ENCODE measurements around the gene MFN2.
"Not testable (repeated sequence)": the region's sequence is repeated elsewhere in the genome, so short reads cannot be mapped to it uniquely, and the experiment has no call there.

MFN2 gene

DNA sequence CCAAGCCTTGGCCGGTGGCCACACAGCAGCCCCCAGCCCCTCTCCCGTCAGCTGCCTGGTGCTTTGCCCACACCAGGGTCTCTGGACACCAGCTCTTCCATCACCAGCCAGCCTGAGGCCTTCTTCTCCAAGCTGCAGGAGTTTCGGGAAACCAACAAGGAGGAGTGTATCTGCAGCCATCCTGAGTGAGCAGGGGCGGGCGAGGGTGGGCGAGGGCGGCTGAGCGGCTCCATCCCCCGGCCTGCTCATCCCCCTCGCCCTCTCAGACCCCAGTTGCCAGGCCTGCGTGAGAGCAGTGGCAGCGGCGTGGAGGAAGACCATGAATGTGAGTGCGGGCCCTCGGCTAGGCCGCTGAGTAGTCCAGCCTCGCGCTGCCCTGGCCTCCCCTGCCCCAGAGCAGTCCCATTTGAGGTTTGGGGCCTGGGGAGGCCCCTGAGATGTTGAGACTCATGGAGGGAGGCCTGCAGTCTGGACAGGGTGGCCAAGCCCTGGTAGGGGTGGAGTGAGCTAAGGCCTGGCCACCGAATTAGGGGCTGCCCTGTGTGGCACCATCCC, 48.8 kb downstream of the MFN2 start:
- DNase-seq, result no peak

DNA sequence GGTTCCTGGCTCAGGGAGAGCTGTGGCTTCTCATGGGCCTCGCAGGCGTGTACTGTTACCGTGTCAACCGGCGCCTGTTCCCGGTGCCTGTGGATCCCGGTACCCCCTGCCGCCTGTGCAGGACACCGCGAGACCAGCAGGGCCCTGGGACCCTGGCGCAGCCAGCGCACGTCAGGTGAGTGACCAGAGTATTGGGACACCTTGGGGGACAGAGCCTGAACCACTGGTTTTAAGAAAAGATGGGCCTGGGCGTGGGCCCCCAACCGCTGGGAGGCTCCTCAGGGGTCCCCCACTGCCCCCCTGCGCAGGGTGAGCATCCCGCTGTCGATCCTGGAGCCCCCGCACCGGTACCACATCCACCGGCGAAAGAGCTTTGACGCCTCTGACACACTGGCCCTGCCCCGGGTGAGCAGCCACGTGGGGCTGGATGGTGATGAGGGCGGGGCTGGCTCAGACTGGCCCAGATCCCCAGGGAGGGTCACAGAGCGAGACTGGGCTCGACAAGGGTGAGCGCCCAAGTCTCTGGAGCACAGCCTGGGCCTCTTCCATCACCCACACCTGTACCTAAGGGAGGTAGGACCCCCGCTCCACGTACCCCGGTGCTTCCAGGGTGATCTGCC, 49.6 kb downstream of the MFN2 start:
- no peak for DNase-seq

DNA sequence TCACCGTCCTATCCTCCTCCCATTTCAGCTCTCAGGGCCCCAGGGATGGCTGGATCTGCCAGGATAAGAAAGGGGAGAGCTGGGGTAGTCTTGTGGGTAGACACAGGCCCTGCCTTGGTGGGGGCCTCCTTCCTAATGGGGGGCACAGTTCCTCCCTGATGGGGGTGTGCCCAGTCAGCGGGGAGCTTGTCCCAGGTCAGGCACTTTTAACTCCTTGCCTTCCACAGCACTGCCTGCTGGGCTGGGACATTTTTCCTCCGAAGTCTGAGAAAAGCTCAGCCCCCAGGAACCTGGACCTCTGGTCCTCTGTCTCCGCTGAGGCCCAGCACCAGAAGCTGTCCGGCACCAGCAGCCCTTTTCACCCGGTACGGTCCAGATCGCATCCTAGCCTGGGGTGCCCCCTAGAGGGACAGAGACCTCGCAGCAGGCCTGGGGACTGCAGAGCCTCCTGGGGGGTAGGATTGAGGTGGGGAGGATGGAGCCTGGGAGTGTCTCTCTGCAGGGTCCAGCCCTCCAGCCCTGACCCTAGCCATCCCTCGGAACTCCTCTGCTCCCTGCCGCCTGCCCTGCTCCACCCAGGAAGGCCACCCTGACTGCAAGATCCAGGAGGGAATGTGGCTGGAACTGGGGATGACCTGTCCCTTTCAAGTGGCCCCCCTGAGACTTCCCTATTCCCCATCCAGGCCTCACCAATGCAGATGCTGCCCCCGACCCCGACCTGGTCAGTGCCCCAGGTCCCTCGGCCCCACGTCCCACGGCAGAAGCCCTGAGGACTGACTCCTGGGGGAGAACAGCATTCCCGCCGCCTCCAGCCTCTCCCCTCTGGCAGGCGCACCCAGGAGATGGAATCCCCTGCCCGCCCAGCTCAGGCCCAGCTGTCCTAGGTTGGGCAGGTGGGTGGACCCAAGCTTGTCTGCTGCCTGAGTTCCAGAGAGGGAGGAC, 51.1 kb downstream of the MFN2 start:
- DNase-seq, result peak in 1 of 2 donors; percentile 21

DNA sequence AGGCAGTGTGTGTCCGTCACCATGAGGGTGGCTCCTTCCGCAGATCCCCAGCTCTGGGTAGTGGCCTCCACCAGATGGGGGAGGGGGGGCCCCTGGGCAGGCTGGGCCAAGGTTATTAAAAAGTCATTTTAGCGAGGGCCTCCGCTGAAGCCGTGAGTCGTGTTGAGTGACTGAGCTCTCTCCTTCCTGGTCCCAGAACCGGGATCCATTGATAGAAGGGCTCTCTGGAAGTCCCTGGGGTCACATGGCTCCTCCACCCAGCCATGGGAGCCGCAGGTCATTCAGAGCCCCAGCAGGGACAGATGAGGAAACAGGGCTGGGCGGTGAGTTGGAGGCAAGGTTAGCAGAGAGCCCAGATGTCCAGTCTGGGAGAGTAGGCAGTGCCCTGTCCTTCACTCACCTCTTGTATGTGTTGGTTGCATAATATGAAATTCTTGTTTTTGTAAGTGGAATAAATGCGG, 51.9 kb downstream of the MFN2 start:
- DNase-seq, result no peak

DNA sequence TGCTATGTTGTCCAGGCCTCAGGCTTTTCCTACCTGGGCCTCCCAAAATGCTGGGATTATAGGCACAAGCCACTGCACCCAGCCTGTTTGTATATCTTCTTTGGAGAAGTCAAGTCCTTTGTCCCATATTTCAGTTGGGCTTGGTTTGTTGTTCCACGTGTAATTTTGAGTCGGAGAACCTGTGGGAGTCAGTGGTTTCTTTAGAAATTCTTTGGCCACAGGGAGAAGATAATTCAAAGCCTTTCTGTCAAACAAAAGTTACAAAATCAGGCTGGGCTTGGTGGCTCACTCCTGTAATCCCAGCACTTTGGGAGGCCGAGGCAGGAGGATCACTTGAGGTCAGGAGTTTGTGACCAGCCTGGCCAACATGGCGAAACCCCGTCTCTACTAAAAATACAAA, 53.2 kb downstream of the MFN2 start:
- not testable (repeated sequence) for DNase-seq

DNA sequence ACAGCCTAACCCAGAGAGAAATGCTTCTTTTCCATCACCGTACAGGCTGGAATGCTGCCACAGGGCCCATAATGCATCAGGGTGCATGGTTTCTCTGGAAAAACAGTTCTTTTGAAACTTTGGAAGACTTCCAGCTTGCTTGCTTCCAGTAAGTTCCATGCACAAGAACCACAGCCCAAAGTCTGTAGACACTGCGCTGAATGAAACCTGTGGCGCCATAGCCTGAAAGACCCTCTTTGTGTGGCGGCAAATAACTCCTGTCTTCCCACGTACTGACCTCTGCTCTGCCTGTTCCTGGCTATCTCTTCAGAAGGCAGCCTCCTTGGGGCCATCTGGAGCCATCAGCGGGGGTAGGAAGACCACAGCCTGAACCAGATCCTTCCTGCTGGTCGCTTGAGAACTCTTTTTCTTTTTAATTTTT, 54.1 kb downstream of the MFN2 start:
- no peak for DNase-seq

DNA sequence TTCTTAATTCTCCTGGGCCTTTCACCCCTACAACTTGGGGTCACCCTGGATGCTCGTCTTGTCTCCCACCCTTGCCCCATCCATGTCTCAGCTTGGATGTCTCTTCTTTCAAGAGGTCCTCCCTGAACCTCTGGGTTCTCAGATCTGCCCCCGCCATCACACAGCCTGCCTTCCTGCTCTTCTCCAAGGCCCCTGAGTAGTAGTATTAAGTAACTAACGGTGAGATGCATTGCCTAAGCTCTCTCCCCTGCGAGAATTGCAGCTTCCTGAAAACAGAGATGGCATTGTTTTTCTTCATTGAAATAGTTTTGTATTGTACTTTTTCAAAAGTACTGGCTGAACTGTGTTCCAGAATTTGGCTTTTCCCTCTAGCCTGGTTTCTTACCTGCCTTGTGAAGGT, 55.1 kb downstream of the MFN2 start:
- DNase-seq, result no peak

DNA sequence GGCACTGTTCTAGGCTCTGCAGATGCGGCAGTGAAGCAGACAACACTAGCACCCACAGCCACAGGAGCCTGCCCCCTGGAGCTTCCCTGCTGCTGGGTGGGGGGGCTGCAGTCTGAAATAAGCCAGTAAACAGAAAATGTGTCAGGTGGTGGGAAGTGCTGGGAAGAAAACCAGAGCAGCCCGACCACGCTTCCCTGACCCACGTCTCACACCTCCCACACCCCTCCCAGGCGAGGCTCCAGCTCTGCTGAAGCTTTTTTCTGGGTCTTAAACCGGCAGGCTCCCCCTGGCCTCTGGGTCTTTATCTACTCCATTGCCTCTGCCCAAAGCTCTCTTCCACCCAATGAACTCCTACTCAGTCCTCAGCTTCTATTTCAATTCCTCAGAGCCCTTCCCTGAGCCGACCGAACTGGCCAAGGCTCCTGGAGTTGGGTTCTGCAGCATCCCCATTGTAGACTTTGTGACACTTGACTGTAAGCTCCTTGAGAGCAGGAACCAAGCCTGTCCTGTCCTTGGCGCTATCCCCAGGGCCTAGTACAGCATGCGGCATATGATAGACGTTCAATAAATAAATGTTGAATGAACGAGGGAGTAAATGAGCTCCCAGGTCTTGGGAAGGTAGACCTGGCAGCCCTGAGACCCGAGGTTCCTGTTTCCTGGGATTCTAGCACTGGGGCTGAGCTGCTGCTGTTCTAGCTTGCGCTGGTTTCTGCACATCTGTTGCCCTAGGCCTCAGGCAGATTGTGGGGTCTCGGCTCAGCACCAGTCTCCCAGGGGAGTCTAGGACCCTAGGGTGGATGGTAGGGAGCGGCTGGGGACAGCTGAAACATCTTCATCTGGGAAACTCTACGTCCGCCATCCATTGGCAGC, 57.5 kb downstream of the MFN2 start:
- no peak for DNase-seq

DNA sequence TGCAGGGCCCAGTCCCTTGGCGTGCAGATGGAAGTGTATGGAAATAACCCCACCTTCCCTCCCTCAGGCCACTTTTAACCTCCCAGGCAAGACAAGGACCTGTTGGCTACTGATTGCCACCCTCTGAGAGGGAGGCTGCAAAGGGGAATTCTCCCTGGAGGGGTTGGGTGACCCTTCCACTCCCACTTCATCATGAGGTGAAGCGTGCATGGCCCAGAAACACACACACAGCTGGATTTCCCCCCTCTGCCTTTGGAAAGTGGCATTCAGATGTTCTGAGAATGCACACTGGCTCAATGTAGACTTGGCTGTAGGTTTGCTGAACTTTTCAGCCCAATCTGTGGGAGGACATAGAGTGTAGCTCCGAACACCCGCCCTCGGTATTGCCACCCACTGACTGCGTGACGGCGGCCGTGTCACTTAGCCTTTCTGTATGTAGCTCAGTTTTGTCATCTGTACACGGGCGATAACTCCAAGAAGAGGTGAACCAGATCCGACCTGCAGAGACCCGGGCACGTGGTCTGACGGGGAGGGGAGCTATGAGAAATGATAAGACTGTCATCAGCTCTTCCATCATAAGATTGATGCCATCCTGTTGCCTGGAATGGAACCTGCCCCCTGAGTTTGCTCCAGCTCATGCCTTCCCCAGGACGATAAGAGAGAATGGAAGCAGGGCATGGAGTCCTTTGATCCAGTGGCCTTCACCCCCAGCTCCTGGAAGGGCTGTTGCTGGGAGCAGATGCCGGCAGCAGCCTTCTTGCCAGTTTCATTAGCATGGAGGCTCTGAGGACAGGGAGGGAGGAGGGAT, 58.3 kb downstream of the MFN2 start:
- DNase-seq, result no peak

DNA sequence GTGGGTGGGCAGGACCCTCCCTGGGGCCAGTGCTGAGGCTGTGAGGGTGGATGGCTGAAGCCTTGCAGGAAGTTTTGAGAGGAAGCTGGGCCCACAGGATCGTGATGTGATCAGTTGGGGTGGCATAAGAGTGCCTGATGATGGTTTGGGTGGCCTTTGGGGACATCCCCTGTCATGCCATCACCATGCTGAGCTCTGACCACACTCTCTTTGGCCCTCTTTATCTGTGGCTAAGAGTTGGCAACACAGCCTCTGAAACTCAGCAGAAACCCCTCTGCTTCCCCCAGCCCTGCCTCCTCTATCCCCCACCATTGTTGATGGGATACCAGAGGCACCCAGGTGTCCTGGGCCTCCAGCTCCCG, 58.9 kb downstream of the MFN2 start:
- DNase-seq, result no peak

DNA sequence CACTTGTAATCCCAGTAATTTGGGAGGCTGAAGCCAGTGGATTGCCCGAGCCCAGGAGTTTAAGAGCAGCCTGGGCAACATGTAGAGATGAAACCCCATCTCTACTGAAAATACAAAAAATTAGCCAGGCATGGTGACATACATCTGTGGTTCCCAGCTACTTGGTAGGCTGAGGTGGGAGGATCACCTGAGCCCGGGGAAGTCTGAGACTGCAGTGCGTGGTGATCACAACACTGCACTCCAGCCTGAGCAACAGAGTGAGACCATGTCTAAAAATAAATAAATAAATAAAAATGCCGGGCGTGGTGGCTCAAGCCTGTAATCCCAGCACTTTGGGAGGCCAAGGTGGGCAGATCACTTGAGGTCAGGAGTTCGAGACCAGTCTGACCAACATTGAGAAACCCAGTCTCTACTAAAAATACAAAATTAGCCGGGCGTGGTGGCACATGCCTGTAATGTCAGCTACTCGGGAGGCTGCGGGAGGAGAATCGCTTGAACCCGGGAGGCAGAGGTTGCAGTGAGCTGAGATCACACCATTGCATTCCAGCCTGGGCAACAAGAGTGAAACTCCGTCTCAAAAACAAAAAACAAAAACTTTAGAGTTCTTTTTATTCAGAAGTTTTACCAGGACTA, 59.7 kb downstream of the MFN2 start:
- peak in 1 of 2 donors; percentile 32 for DNase-seq

DNA sequence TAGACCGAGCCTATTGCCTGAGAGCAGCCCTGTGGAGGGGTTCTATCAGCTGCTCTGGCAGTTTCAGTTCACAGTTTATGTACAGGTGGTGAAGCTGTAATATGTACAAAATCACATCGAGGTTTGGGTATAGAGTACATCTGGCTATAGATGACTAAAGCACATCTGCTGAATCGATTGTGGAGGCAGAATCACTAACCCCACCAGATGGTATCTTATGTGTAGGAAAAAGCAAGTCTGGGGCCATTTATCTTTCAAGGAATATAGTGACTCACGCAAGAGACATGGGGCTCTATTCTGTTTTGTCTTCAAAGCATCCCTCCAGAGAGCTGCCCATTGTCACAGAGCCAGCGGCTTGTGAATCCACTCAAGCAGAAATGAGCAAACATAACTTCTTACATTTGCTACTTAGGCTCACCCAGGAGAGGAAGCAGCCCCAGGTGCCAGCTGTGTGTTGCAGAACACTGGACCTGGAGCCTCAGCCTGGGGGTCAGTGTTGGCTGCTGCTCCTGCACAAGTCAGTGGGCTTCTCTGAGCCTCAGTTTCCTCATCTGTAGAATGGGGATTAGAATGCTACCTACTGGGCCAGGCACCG, 60.3 kb downstream of the MFN2 start:
- DNase-seq, result peak in 1 of 2 donors; percentile 39

DNA sequence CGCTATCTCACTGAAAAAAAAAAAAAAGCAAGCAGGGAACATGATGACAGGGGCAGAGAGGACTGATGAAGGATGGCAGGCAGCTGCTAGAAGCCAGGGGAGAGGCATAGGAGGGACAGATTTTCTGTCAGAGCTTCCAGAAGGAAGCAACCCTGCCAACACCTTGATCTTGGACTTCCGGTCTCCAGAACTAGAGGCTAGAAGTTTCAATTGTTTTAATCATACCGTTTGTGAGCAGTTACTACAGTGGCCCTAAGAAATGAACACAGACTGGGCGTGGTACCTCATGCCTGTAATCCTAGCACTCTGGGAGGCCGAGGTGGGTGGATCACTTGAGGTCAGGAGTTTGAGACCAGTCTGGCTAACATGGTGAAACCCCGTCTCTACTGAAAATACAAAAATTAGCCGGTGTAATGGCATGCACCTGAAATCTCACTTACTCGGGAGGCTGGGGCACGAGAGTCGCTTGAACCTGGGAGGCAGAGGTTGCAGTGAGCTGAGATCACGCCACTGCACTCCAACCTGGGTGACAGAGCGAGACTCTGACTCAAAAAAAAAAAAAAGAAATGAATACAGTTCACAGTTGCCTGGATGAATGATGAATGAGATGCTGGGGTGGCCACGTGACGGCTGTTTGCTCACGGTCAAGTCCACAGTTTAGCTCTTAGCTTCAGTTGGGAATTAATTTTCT, 64.1 kb downstream of the MFN2 start:
- not testable (repeated sequence) for DNase-seq

DNA sequence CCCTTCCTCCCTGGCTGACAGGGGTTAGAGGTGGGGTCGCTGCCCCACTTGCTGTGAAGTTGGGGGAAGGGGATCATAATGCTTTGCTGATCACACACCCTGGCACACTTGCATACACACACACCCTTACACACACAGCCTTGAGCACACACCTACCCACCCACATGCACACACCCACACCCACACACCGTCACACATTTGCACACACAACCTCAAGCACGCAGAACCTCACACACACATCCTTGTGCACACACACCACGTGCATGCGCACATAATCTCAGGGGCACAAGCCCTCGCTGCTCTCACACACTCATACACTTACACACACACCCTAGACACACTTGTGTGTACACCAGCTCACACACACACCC, 66.5 kb downstream of the MFN2 start:
- DNase-seq, result no peak

DNA sequence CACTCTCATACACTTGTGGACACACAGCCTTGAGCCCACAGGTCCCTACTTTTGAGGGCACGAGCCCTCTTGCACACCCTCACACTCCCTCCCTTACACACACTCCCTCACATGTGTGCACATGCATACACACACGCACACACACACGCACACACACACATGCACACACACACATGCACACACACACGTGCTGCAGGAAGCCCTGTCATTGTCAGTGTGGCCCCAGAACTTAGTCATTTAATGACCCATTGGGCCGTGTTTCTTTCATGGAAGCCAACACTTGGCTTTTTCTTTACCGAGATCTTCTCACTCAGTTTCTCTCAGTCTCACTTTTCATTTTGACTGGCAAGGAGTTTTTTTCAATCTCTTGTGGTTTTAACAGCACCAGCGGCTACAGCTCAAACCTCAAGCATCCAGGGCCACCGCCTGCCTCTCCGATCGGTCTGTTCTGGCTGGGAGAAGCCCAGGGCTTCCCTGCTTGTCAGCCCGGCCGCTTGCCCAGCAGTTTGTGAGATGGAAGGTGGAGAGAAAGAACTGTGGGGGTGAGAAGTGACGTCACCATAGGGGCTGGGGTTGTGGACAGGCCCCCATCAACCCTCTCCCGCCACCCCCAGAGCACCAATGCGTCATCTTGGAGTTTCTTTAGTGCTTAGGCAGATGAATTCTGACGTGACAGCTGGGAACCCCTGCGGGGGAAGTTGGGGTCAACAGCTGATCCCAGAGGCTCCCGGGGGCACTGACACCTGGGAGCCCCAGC, 67.1 kb downstream of the MFN2 start:
- peak; percentile 39 to 55 for DNase-seq

DNA sequence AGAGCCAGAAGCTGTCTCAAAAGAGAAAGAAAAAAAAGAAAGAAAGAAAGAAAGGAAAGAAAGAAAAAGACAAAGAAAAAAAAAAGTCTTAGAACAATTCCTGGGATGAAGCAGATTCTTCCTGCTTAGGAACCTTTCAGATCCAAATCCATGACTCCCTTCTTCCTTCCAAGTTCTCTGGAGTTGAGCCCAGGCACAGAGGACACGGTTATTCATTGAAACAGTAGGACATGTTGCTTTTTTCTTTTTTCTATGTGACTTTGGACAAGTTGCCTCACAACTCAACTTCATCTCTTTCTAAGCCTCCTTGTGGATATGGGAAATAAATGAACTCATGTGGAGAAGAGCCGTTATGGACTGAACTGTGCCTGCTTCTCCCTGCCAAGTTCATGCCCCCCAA, 68.1 kb downstream of the MFN2 start:
- DNase-seq, result no peak

DNA sequence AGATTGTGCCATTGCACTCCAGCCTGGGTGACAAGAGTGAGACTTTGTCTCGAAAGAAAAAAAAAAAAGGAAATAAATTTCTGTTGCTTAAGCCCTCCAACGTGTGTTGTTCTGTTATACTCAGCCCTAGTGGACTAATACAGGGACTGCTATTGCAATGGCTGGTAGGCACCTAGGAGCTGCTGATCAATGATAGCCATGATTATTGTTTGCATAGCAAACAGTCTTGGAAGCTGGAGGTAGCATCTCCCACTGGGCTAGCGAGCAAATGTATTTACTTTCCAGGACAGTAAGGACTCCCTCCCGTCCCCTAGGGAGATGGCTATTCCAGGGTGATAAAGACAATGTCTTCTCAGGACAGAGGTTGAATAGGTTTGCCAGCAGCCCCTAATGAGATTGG, 69.4 kb downstream of the MFN2 start:
- no peak for DNase-seq

DNA sequence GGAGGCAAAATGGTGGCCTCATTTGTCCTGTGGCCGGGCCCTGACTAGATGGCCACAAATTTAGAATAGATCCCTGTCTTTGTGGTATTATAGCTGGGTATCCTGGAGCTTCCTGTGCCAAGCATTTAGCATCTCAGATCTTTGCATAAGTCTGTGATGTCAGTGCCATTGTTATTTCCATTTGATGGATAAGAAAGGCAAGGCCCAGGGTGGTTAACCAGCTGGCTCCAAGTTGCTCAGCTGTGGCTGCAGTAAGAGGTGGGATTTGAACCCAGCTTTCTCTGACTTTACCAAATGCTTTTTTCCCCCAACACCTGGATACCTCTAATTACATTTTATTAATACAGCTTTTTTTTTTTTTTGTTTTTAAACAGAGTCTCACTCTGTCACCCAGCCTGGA, 71.1 kb downstream of the MFN2 start:
- DNase-seq, result no peak

DNA sequence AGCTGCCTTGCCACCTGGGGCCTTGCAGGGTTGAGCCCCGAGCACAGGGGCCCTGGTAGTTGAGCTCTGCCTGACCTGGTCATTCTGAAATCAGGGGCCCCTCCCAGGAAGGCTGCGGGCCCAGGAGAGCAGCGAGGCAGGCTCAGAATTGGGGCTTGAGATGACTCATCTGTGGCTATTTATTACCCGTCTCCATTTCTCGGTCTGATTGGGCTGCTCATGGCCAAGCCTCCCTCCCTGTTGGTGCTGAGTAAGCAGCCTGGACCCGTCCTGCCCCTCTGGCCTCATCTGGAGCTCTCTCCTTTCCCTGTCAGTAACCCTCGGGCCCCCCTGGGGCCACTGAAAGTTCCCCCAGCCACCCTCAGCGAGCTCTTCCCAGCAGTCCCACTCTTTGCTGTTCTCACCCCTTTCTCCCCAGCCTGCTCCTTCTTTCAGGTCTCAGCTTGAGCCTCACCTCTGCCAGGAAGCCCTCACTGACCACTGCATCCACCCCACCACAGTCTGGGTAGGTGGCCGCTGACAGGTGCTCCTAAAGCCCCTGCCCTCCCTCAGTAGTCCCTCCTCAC, 71.8 kb downstream of the MFN2 start:
- DNase-seq, result peak in 1 of 2 donors; percentile 28

Measured in CD4-positive, alpha-beta T cell treated with Interleukin-4 for 1 hour (primary cell).